GM19463 (cell line): ENCODE data around the gene CALM3.

Experiments
- ATAC-seq: cut with Tn5 transposase; IDR thresholded peaks from one replicate; pipeline ENCODE4 v1.9.1; 2021; ENCODE audit warnings: mild to moderate bottlenecking, moderate library complexity; ENCODE audit not compliant: unreplicated experiment

Gene CALM3

GRCh38 chr19:46599716-46600373, 1.3 kb upstream of the CALM3 start:
- no peak for ATAC-seq

- peak; percentile 75 for ATAC-seq
Observed at GRCh38 chr19:46600384-46601317, 479 bp upstream of the CALM3 start.

- peak; percentile 4 for ATAC-seq
Observed at GRCh38 chr19:46602392-46603194, 1.5 kb downstream of the CALM3 start.

- ATAC-seq: peak; percentile 39
Observed at GRCh38 chr19:46603195-46603637, 2.1 kb downstream of the CALM3 start.

GRCh38 chr19:46603752-46604231, 2.7 kb downstream of the CALM3 start:
- no peak for ATAC-seq

GRCh38 chr19:46604781-46605355, 3.7 kb downstream of the CALM3 start:
- ATAC-seq: no peak

- no peak for ATAC-seq
Observed at GRCh38 chr19:46605356-46605821, 4.3 kb downstream of the CALM3 start.

- no peak for ATAC-seq
Observed at GRCh38 chr19:46606019-46606418, 4.9 kb downstream of the CALM3 start.

GRCh38 chr19:46606681-46607447, 5.7 kb downstream of the CALM3 start:
- no peak for ATAC-seq

GRCh38 chr19:46607448-46607841, 6.3 kb downstream of the CALM3 start:
- no peak for ATAC-seq

- ATAC-seq: no peak
Observed at GRCh38 chr19:46608178-46608577, 7.0 kb downstream of the CALM3 start.

GRCh38 chr19:46608581-46609345, 7.6 kb downstream of the CALM3 start:
- no peak for ATAC-seq

- ATAC-seq: no peak
Observed at GRCh38 chr19:46609511-46610412, 8.6 kb downstream of the CALM3 start.

GRCh38 chr19:46610413-46610775, 9.3 kb downstream of the CALM3 start:
- ATAC-seq: no peak

- no peak for ATAC-seq
Observed at GRCh38 chr19:46610851-46611770, 10.0 kb downstream of the CALM3 start.

GRCh38 chr19:46611776-46612175, 10.6 kb downstream of the CALM3 start:
- ATAC-seq: no peak

- no peak for ATAC-seq
Observed at GRCh38 chr19:46613525-46613924, 12.4 kb downstream of the CALM3 start.
